ENCODE data around the gene PSMA1. TPM values are rescaled to one million over a fixed set of nuclear protein-coding genes. Genes with fewer than 3 reads are reported as not detected.
A peak's percentile ranks its signal among the peaks of the same experiment; 100 is the strongest.

PSMA1 gene
- total and polyA plus RNA-seq, 2 of the 8 experiments (the other 6 are each of a cell fraction or from before 2014, with no cell fraction given), result 148 to 159 TPM

DNA sequence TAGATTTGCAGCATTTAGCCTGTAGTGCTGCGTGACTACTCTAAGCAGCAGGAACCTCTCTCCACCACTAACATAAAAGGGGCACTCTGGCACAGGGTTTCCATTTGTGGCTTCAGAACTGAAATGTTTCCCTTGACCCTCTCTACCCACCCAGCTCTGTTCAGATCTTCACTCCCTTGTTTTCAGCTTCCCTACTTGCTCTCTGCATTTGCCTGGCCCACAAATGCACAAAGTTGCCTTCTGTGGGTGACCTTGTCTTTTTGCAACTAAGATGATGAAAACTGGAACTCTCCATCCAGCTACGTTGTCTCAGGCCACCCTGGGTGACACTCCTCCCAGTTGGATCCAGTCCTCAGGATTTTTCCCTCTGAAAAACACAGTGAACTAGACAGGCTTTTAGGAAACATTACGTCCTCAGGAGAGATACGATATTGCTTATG lies 19.8 kb upstream of the PSMA1 start:
- Histone ChIP-seq H3K27me3 (replicated peaks in 1 of 4; ENCODE audit: control insufficient read depth in 3 of 4, extremely low read depth in 1 of 4, insufficient read depth in 3 of 4, low read length in 3 of 4) (no peaks in the 10 kb centered on the region; a peak in 2 of 7 replicates), H3K23me2 (ENCODE audit: low read depth, low read length) (no peaks in the 10 kb centered on the region), H2BK20ac (ENCODE audit: low read length) (no peak overlapping the region), H3K14ac (ENCODE audit: insufficient read length) (no peak overlapping the region), H3K9ac (replicated peaks in 1 of 4; ENCODE audit: extremely low read depth in 1 of 4, low read depth in 3 of 4, low read length in 3 of 4) (no peak overlapping the region), H2AFZ (ENCODE audit: low read length) (peak overlapping the region; percentile 9; the same call in 1 of the 2 replicates), H3K4ac (replicated peaks; ENCODE audit: insufficient read length, low read depth, low read length) (no peak overlapping the region), H3K79me1 (ENCODE audit: low read depth, low read length) (no peaks in the 10 kb centered on the region), H3K23ac (ENCODE audit: insufficient read length) (no peak overlapping the region), H3K36me3 (ENCODE audit: control insufficient read depth in 2 of 4, insufficient read depth in 4 of 4, low read length in 3 of 4) (no peaks in the 10 kb centered on the region), H3K27ac (ENCODE audit: low read depth, low read length) (no peak overlapping the region), H2BK15ac (ENCODE audit: low read length) (no peak overlapping the region), H3K79me2 (ENCODE audit: control insufficient read depth in 1 of 2, insufficient read depth in 2 of 2, low read length in 2 of 2) (no peaks in the 10 kb centered on the region), H4K5ac (ENCODE audit: insufficient read length, low read depth, low read length) (no peak overlapping the region), H3K4me1 (replicated peaks in 1 of 4; ENCODE audit: control insufficient read depth in 3 of 4, insufficient read depth in 4 of 4, low read length in 3 of 4) (peaks cover 2 to 7% (median 6%) of the 10 kb centered on the region in 4 experiments), H3K18ac (ENCODE audit: extremely low read depth, low read length) (no peak overlapping the region), H2BK5ac (ENCODE audit: low read depth, low read length) (no peak overlapping the region), H3K4me2 (ENCODE audit: insufficient read depth in 1 of 2, low read depth in 2 of 2, low read length in 2 of 2) (no peak overlapping the region), H2BK12ac (ENCODE audit: low read depth, low read length) (peak overlapping the region; percentile 50; the same call in 1 of the 2 replicates), H3K9me3 (ENCODE audit: insufficient read depth in 2 of 2, low read depth in 1 of 2, low read length in 1 of 2) (no peaks in the 10 kb centered on the region), H4K8ac (ENCODE audit: extremely low read depth, insufficient read depth, low read length) (no peak overlapping the region), H3K56ac (replicated peaks; ENCODE audit: insufficient read length, low read depth, low read length) (no peak overlapping the region), H2AK5ac (ENCODE audit: low read depth, low read length) (no peak overlapping the region), H4K20me1 (replicated peaks in 1 of 2; ENCODE audit: control insufficient read depth in 1 of 2, insufficient read depth in 2 of 2, low read length in 2 of 2) (no peaks in the 10 kb centered on the region), H2BK120ac (replicated peaks; ENCODE audit: low read depth, low read length) (no peak overlapping the region), H4K91ac (replicated peaks; ENCODE audit: insufficient read length, low read length) (no peak overlapping the region), H3K4me3 (ENCODE audit: extremely low read depth in 1 of 4, insufficient read depth in 2 of 4, low read depth in 3 of 4, low read length in 4 of 4) (no peak overlapping the region)
- FAIRE-seq (no peak), DNase-seq (ENCODE audit: low read depth in 1 of 2, low spot score in 2 of 2) (no peak)
- CTCF ChIA-PET (ENCODE audit: partially characterized antibody), result interaction anchor here (1.1 to 3.0 kb wide), 4 partner anchors 28 to 511 kb away, joined by 3 to 19 read pairs (median 8); no protein-coding TSS in a partner anchor
- POLR2A ChIA-PET (ENCODE audit: partially characterized antibody), result interaction anchor here (1.1 kb wide), 1 partner anchor 15 kb away, joined by 3 read pairs; no protein-coding TSS in a partner anchor
- TF ChIP-seq JUN (IDR thresholded peaks at IDR 0.05; ENCODE audit: low read depth, low read length) (no peak), RAD21 (IDR thresholded peaks at IDR 0.05 in 1 of 2, conservative IDR thresholded peaks at IDR 0.05 in 1 of 2; ENCODE audit: low read depth in 2 of 2, low read length in 2 of 2) (peak; percentile 11 to 13; a peak in 1 of 4 replicates), KDM4A (IDR thresholded peaks at IDR 0.05; ENCODE audit: low read depth, low read length, severe bottlenecking) (no peak), JUND (IDR thresholded peaks at IDR 0.05; ENCODE audit: low read length) (no peak), CEBPB (IDR thresholded peaks at IDR 0.05; ENCODE audit: low read depth, low read length) (no peak), ZNF274 (IDR thresholded peaks at IDR 0.05; ENCODE audit: borderline replicate concordance, extremely low read depth, low read length) (no peak)
- TF ChIP-seq, protein P1, sequence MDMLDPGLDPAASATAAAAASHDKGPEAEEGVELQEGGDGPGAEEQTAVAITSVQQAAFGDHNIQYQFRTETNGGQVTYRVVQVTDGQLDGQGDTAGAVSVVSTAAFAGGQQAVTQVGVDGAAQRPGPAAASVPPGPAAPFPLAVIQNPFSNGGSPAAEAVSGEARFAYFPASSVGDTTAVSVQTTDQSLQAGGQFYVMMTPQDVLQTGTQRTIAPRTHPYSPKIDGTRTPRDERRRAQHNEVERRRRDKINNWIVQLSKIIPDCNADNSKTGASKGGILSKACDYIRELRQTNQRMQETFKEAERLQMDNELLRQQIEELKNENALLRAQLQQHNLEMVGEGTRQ (IDR thresholded peaks at IDR 0.05; ENCODE audit: low read length), result no peak
- WGBS, 2 experiments (ENCODE audit: extremely low coverage in 1 of 2, insufficient coverage in 1 of 2, insufficient read length in 1 of 2, insufficient replicate concordance in 2 of 2, low coverage in 1 of 2, low lambda C conversion rate in 2 of 2, missing lambda C conversion rate in 1 of 2), result 81% methylated on average over 4 of the region's 4 CpGs; no CpG with 5 or more reads in 1 of the 2 experiments

Data from H1 (cell line).